NCI-H82 treated with DMSO at 0.1 percent for 48 hours (cell line): Measurements from ENCODE around the gene CCDC167.
A peak's percentile ranks its signal among the peaks of the same experiment; 100 is the strongest.

Experiments
- DNase-seq: peaks from one replicate; lab custom pipeline; 2025; ENCODE audit not compliant: unreplicated experiment; lab: John Stamatoyannopoulos, UW

Gene CCDC167

GRCh38 chr6:37531026-37531425 lies 31.3 kb upstream of the CCDC167 start:
- no peak for DNase-seq

- no peak for DNase-seq
Measured at GRCh38 chr6:37530297-37530696, 30.6 kb upstream of the CCDC167 start.

GRCh38 chr6:37528541-37528940 lies 28.8 kb upstream of the CCDC167 start:
- DNase-seq: no peak

- no peak for DNase-seq
Measured at GRCh38 chr6:37525460-37526357, 26.0 kb upstream of the CCDC167 start.

GRCh38 chr6:37524970-37525318 lies 25.3 kb upstream of the CCDC167 start:
- DNase-seq: no peak

- DNase-seq: peak; percentile 56
Measured at GRCh38 chr6:37524025-37524969, 24.6 kb upstream of the CCDC167 start.

- DNase-seq: no peak
Measured at GRCh38 chr6:37523412-37523811, 23.7 kb upstream of the CCDC167 start.

- DNase-seq: no peak
Measured at GRCh38 chr6:37522836-37523235, 23.1 kb upstream of the CCDC167 start.

GRCh38 chr6:37521674-37522073 lies 22.0 kb upstream of the CCDC167 start:
- DNase-seq: no peak

GRCh38 chr6:37520926-37521325 lies 21.2 kb upstream of the CCDC167 start:
- no peak for DNase-seq

- no peak for DNase-seq
Measured at GRCh38 chr6:37519461-37519860, 19.8 kb upstream of the CCDC167 start.

GRCh38 chr6:37518116-37518515 lies 18.4 kb upstream of the CCDC167 start:
- no peak for DNase-seq

GRCh38 chr6:37517411-37517812 lies 17.7 kb upstream of the CCDC167 start:
- DNase-seq: no peak

- DNase-seq: no peak
Measured at GRCh38 chr6:37516920-37517405, 17.3 kb upstream of the CCDC167 start.

GRCh38 chr6:37516076-37516919 lies 16.6 kb upstream of the CCDC167 start:
- DNase-seq: no peak

- DNase-seq: no peak
Measured at GRCh38 chr6:37515712-37516075, 16.0 kb upstream of the CCDC167 start.

- DNase-seq: no peak
Measured at GRCh38 chr6:37514837-37515236, 15.1 kb upstream of the CCDC167 start.

- DNase-seq: no peak
Measured at GRCh38 chr6:37514321-37514771, 14.7 kb upstream of the CCDC167 start.

GRCh38 chr6:37513576-37513975 lies 13.9 kb upstream of the CCDC167 start:
- DNase-seq: no peak

GRCh38 chr6:37513155-37513554 lies 13.5 kb upstream of the CCDC167 start:
- DNase-seq: no peak
